B cell (primary cell): ENCODE data around the gene GLRX2.
"Not testable (repeated sequence)": the region's sequence is repeated elsewhere in the genome, so short reads cannot be mapped to it uniquely, and the experiment has no call there.

Source experiments
- CTCF ChIP-seq: fragments of 200-600 bp; IDR thresholded peaks from one replicate; pipeline ENCODE4 v1.8.0; 2022; ENCODE audit warnings: antibody characterized with exemption, mild to moderate bottlenecking
- EZH2 ChIP-seq: IDR thresholded peaks from 2 replicates; pipeline ENCODE4 v1.6.1; 2012; ENCODE audit warnings: borderline replicate concordance, low read depth, mild to moderate bottlenecking, moderate library complexity, low read length; ENCODE audit not compliant: insufficient read depth, poor library complexity, severe bottlenecking

- not testable (repeated sequence) for TF ChIP-seq CTCF, EZH2
Observed at GRCh38 chr1:193048913-193049312, 56.3 kb downstream of the GLRX2 start.
